GM12878 (cell line): ENCODE results near the gene ADAM19.

Experiments
- BHLHE40 ChIP-seq, 2 experiments: fragments of 450-650 bp in 1 of 2; IDR thresholded peaks; 2 replicates each; pipeline ENCODE4 v1.6.1; 2011 to 2017; ENCODE audit warnings: low read depth in 2 of 2, borderline replicate concordance in 1 of 2, improper control_type of control experiment in 1 of 2, low read length in 1 of 2, mild to moderate bottlenecking in 1 of 2
- CREB1 ChIP-seq: IDR thresholded peaks from 2 replicates; pipeline ENCODE4 v1.6.1; 2012; ENCODE audit warnings: low read depth, mild to moderate bottlenecking, inconsistent platforms
- FOXK2 ChIP-seq: fragments of 450-650 bp; IDR thresholded peaks from 2 replicates; pipeline ENCODE4 v1.6.1; 2017; ENCODE audit warnings: mild to moderate bottlenecking, moderate library complexity
- FOXM1 ChIP-seq: IDR thresholded peaks from 2 replicates; pipeline ENCODE4 v1.6.1; 2012; ENCODE audit warnings: low read depth, mild to moderate bottlenecking, inconsistent platforms, low read length, moderate library complexity
- HDAC2 ChIP-seq: fragments of 200-600 bp; sonication (generic); IDR thresholded peaks from 2 replicates; pipeline ENCODE4 v1.6.1; 2017
- JUND ChIP-seq: IDR thresholded peaks from 2 replicates; pipeline ENCODE4 v1.6.1; 2012; ENCODE audit warnings: low read depth, mild to moderate bottlenecking, low read length, improper control_type of control experiment, moderate library complexity
- POU2F2 ChIP-seq: IDR thresholded peaks from 3 replicates; pipeline ENCODE4 v1.6.1; 2011; ENCODE audit warnings: low read depth, mild to moderate bottlenecking, low read length, borderline replicate concordance
- STAT1 ChIP-seq: fragments of 450-650 bp; conservative IDR thresholded peaks from 2 replicates; pipeline ENCODE4 v1.6.1; 2014; ENCODE audit warnings: antibody characterized with exemption, mild to moderate bottlenecking
- USF2 ChIP-seq: IDR thresholded peaks from 2 replicates; pipeline ENCODE4 v1.6.1; 2011; ENCODE audit warnings: low read depth, low read length, improper control_type of control experiment, borderline replicate concordance
- ZSCAN29 ChIP-seq: fragments of 450-650 bp; IDR thresholded peaks from 2 replicates; pipeline ENCODE4 v1.6.1; 2017; ENCODE audit warnings: mild to moderate bottlenecking, moderate library complexity

- TF ChIP-seq BHLHE40 (IDR thresholded peaks at IDR 0.05; ENCODE audit: borderline replicate concordance in 1 of 2, low read depth in 2 of 2, low read length in 1 of 2) (no peak), USF2 (no peak), POU2F2 (no peak), CREB1 (no peak), STAT1 (no peak), HDAC2 (no peak), ZSCAN29 (no peak), FOXM1 (no peak), JUND (no peak), FOXK2 (no peak)
These were observed 131.4 kb downstream of the ADAM19 start for GRCh38 chr5:157444224-157444623.
